ENCODE data around the gene BLOC1S2.
"Not testable (repeated sequence)": the region's sequence is repeated elsewhere in the genome, so short reads cannot be mapped to it uniquely, and the experiment has no call there.

BLOC1S2 gene

DNA sequence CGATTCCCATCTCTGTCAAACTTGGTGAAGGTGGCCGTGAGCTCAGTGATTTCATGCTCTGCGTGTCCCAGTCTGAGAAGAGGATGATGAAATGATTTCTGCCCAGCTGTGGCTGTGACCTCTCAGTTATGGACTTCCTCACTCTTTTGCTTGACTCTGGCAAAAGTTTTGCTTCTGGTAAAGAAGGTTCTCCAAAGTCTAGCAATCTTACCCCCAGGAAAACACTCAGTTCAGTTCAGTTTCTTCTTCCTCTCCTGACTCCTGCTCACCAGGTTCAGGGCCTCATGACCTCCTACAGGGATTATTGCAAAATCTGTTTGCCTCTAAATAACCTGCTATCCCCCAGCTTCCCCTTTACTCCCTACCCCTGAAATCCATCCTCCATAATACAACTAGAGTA, 4.9 kb upstream of the BLOC1S2 start:
- DNase-seq (ENCODE audit: low read depth), result no peak

- DNase-seq (ENCODE audit: low read depth), result no peak
Measured at GRCh38 chr10:100289641-100290040, 3.2 kb upstream of the BLOC1S2 start.

GRCh38 chr10:100288196-100288595, 1.7 kb upstream of the BLOC1S2 start:
- no peak for DNase-seq (ENCODE audit: low read depth)

DNA sequence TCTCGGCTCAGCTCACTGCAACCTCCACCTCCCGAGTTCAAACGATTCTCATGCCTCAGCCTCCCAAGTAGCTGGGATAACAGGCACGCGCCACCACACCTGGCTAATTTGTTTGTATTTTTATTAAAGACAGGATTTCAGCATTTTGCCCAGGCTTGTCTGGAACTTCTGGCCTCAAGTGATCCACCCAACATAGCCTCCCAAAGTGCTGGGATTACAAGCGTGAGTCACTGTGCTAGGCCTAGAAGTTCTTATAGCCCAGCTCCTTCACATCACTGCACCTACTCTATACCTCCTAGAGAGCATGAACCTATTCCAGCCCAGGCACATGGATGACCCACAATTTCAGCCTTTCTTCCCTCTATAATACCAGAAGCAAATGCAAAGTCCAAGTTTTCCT, 1.3 kb upstream of the BLOC1S2 start:
- no peak for DNase-seq (ENCODE audit: low read depth)

- not testable (repeated sequence) for DNase-seq (ENCODE audit: low read depth)
Measured at GRCh38 chr10:100285326-100285725, 1.2 kb downstream of the BLOC1S2 start.

GRCh38 chr10:100282907-100283306, 3.6 kb downstream of the BLOC1S2 start:
- no peak for DNase-seq (ENCODE audit: low read depth)

DNA sequence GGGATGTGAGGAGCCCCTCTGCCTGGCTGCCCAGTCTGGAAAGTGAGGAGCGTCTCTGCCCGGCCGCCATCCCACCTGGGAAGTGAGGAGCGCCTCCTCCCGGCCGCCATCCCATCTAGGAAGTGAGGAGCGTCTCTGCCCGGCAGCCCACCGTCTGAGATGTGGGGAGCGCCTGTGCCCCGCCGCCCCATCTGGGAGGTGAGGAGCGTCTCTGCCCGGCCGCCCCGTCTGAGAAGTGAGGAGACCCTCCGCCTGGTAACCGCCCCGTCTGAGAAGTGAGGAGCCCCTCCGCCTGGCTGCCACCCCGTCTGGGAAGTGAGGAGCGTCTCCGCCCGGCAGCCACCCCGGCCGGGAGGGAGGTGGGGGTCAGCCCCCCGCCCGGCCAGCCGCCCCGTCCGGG, 9.5 kb downstream of the BLOC1S2 start:
- not testable (repeated sequence) for DNase-seq (ENCODE audit: low read depth)

GRCh38 chr10:100267239-100268104, 19.0 kb downstream of the BLOC1S2 start, which contains the start of gene CWF19L1:
Gene CWF19L1, minus strand, starts transcription at chr10:100267638. Its CDS starts 45 bp downstream, at chr10:100267593.
- peak; percentile 35 for DNase-seq (ENCODE audit: low read depth)

- DNase-seq (ENCODE audit: low read depth), result no peak
Measured at GRCh38 chr10:100265821-100266485, 20.5 kb downstream of the BLOC1S2 start.

DNA sequence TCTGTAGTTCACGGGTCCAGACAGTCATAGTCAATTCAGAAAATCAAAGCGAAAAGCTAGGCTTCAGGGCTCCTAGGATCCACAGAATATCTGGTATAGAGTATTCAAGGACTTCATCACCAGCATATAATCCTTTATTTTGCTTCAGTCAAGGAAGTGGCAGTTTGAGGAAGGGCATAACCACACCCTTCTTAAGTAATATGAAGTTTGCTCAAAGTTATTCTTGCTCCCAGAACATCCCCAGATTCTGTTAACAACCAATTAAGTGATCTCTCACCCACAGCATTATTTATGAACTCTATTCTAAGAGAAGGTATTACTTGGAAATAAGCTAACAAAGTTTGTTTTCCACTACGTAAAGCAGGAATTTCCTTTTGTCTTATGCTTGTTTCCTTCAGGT, 32.3 kb downstream of the BLOC1S2 start:
- no peak for DNase-seq (ENCODE audit: low read depth)

DNA sequence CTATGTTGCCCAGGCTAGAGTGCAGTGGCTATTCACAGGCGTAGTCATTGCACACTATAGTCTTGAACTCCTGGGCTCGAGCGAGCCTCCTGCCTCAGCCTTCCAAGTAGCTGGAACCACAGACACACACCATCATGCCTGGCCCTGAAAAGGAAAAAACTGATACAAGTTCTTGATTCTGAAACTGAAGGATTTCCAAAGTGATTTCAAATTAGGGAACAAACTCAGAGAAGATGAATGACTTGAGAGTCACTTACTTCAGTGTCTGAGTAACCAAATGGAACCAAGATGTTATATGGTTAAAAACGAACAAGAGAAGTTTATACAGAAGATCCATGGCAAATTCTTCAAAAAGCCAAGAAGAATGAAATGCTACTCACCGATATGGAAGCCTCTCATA, 33.4 kb downstream of the BLOC1S2 start:
- DNase-seq (ENCODE audit: low read depth), result no peak

GRCh38 chr10:100248820-100249219, 37.7 kb downstream of the BLOC1S2 start:
- DNase-seq (ENCODE audit: low read depth), result no peak

GRCh38 chr10:100245484-100246220, 40.8 kb downstream of the BLOC1S2 start:
- DNase-seq (ENCODE audit: low read depth), result no peak

GRCh38 chr10:100239851-100240250, 46.6 kb downstream of the BLOC1S2 start:
- no peak for DNase-seq (ENCODE audit: low read depth)

DNA sequence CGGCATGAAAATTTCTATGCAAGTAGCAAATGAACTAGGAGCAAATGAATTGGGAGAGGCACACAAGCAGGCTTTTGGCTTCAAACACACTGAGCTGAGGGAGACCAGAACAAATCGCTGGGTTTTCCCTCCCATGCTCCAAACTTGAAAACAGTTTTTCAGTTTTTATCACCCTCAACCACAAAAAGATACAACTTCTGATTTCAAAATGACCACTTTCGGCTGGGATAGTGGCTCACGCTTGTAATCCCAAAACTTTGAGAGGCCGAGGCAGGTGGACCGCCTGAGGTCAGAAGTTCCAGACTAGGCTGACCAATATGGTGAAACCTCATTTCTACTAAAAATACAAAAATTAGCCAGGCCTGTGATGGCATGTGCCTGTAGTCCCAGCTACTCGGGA, 48.1 kb downstream of the BLOC1S2 start:
- no peak for DNase-seq (ENCODE audit: low read depth)

DNA sequence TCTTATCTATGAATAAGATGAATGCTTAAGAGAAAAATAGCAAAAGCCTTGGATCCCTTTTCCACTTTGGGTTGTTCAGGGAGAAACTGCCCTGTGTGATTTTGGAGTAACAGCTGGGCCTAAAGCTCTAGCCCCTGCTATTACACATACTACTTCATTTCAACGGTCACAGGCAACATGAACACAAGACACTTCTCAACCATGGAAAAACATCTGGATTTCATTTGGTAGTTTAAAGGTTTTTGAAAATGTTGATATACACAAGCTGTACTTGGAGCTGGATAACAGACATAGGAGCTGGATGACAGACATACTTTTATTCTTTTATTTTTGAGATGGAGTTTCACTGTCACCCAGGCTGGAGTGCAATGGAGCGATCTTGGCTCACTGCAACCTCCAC, 54.4 kb downstream of the BLOC1S2 start:
- no peak for DNase-seq (ENCODE audit: low read depth)

GRCh38 chr10:100229819-100230422, 56.6 kb downstream of the BLOC1S2 start:
- DNase-seq (ENCODE audit: low read depth), result no peak

GRCh38 chr10:100223879-100224278, 62.6 kb downstream of the BLOC1S2 start:
- no peak for DNase-seq (ENCODE audit: low read depth)

Measured in HS-27A (cell line).